Effector memory CD4-positive, alpha-beta T cell (primary cell): ENCODE data around the gene KRTAP12-4.
"Not testable (repeated sequence)": the region's sequence is repeated elsewhere in the genome, so short reads cannot be mapped to it uniquely, and the experiment has no call there.

Experiments used
- DNase-seq, 3 donors: peaks; one replicate each; pipeline ENCODE4 v3.0.0-alpha.2; 2020
- H3K27ac ChIP-seq: 2 replicates; pipeline ENCODE4 v1.7.0; 2013; ENCODE audit warnings: mild to moderate bottlenecking, low read length, moderate library complexity; ENCODE audit not compliant: insufficient read depth, poor library complexity, severe bottlenecking
- H3K27me3 ChIP-seq: replicated peaks from 2 replicates; pipeline ENCODE4 v1.7.0; 2013; ENCODE audit warnings: mild to moderate bottlenecking, low read length; ENCODE audit not compliant: insufficient read depth, control insufficient read depth, poor library complexity, severe bottlenecking
- H3K36me3 ChIP-seq: 2 replicates; pipeline ENCODE4 v1.7.0; 2013; ENCODE audit warnings: mild to moderate bottlenecking, low read length, moderate library complexity; ENCODE audit not compliant: control insufficient read depth, insufficient read depth
- H3K4me1 ChIP-seq: 2 replicates; pipeline ENCODE4 v1.7.0; 2013; ENCODE audit warnings: low read length, mild to moderate bottlenecking; ENCODE audit not compliant: control insufficient read depth, insufficient read depth, poor library complexity, severe bottlenecking
- H3K4me3 ChIP-seq: 2 replicates; pipeline ENCODE4 v1.7.0; 2013; ENCODE audit warnings: low read length, low read depth, mild to moderate bottlenecking; ENCODE audit not compliant: insufficient read depth, poor library complexity, severe bottlenecking
- H3K9me3 ChIP-seq: 2 replicates; pipeline ENCODE4 v1.7.0; 2013; ENCODE audit warnings: mild to moderate bottlenecking, low read length, moderate library complexity; ENCODE audit not compliant: control insufficient read depth

Gene KRTAP12-4

DNA sequence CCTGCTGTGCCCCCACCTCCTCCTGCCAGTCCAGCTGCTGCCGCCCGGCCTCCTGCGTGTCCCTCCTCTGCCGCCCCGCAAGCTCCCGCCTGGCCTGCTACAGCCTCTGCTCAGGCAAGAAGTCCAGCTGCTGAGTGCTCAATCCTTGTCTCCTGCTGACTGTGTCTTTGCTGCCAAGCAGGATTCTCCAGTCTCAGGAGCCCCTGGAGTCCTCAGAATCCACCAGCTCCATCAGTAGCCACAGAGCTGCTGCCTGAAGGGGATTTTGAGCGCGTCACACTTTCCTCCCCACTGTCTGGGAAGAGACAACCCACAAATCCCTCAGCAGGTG lies 7.3 kb downstream of the KRTAP12-4 start:
- Histone ChIP-seq H3K27ac (no peak overlapping the region), H3K36me3 (no peaks in the 10 kb centered on the region), H3K4me1 (no peaks in the 10 kb centered on the region), H3K9me3 (no peaks in the 10 kb centered on the region), H3K4me3 (no peak overlapping the region), H3K27me3 (no peaks in the 10 kb centered on the region)
- DNase-seq, result no peak

DNA sequence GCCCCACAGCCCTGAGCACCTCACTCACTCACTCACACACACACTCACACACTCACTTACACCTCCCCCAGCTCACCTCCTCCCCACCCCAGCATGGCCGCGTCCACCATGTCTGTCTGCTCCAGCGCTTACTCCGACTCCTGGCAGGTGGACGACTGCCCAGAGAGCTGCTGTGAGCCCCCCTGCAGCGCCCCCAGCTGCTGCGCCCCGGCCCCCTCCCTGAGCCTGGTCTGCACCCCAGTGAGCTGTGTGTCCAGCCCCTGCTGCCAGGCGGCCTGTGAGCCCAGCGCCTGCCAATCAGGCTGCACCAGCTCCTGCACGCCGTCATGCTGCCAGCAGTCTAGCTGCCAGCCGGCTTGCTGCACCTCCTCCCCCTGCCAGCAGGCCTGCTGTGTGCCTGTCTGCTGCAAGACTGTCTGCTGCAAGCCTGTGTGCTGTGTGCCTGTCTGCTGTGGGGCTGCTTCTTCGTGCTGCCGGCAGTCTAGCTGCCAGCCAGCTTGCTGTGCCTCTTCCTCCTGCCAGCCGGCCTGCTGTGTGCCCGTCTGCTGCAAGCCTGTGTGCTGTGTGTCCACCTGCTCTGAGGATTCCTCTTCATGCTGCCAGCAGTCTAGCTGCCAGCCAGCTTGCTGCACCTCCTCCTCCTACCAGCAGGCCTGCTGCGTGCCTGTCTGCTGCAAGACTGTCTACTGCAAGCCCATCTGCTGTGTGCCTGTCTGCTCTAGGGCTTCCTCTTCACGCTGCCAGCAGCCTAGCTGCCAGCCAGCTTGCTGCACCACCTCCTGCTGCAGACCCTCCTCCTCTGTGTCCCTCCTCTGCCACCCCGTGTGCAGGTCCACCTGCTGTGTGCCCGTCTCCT lies 7.9 kb downstream of the KRTAP12-4 start, which contains the start of gene KRTAP10-11:
Gene KRTAP10-11, plus strand, starts transcription at position 49 of the 856 bp plus-strand sequence. Its CDS starts 45 bp downstream, at position 94.
- not testable (repeated sequence) for H3K4me1 ChIP-seq, H3K4me3 ChIP-seq, H3K9me3 ChIP-seq, H3K36me3 ChIP-seq, H3K27me3 ChIP-seq, DNase-seq, H3K27ac ChIP-seq

DNA sequence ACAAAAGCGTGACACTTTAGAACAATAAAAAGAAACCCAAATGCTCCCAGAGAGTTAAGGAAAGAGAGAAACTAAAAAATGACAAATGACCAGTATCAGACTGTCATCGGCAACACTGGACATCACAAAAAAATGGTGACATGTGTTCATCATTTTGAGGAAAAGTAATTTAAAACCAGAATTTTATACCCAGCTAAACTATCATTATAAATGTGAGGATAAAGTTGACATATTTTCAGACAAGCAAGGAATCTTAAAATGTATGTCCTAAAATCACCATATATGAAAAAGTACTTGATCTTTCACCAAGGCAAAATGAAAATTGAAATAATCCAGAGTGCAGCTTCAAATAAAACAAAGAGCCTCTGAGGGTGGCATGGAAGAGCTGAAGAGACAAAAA lies 9.6 kb downstream of the KRTAP12-4 start:
- Histone ChIP-seq H3K4me3 (no peak overlapping the region), H3K36me3 (no peaks in the 10 kb centered on the region), H3K27ac (no peak overlapping the region), H3K4me1 (no peaks in the 10 kb centered on the region), H3K27me3 (no peaks in the 10 kb centered on the region), H3K9me3 (no peaks in the 10 kb centered on the region)
- DNase-seq, result no peak

DNA sequence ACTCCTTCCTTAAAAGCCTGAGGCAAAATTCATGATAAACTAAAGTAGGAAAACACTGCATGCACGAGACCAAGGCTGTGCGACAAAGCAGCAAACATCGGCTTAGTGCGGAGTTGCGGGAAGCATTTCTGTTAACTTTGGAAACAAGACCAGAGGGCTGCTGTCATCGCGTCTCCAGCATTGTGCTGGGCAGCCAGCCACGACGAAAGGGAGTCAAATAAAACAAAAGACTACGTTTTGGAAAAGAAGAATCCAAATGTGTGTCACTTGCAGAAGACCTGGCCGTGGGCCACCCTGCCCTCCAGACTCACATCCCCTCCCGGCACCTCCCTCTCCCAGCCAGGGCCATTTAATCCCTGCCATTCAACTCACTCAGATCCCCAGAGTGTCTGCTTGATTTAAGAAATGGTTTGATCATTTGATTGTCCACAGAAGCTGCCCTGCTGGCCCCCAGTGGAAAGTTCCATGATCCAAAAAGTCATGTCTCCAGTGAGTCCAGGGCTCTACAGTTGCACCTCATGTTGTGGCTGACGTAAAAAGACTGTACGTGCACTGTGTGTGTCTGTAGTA lies 10.6 kb downstream of the KRTAP12-4 start:
- no peaks in the 10 kb centered on the region for H3K9me3 ChIP-seq

DNA sequence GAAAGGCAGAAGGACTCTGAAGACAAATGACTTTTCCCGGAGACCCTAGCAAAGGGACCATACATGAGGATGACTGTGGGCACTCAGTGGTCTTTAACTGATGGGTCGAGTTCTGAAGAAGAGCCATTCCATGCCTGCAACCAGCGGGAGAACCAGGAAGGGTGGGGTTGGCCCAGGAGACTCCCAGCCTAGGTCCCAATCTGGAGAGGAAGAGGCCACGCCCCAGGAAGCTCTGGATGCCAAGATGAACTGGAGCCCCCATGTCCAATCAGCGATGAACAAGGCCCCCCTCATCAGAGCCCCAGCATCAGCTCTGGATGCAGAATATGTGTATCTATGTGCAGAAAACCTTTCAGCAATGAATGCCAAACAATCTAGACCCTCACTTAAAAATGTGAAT lies 13.7 kb downstream of the KRTAP12-4 start:
- Histone ChIP-seq H3K27ac (no peak overlapping the region), H3K4me3 (no peak overlapping the region), H3K36me3 (no peaks in the 10 kb centered on the region), H3K27me3 (no peaks in the 10 kb centered on the region), H3K9me3 (no peaks in the 10 kb centered on the region), H3K4me1 (no peaks in the 10 kb centered on the region)
- DNase-seq, result no peak

More for the DNA sequence above, 10.6 kb downstream of the KRTAP12-4 start:
- Histone ChIP-seq H3K27ac (no peak overlapping the region), H3K4me3 (no peak overlapping the region), H3K27me3 (no peaks in the 10 kb centered on the region), H3K36me3 (no peaks in the 10 kb centered on the region), H3K4me1 (no peaks in the 10 kb centered on the region)
- no peak for DNase-seq

DNA sequence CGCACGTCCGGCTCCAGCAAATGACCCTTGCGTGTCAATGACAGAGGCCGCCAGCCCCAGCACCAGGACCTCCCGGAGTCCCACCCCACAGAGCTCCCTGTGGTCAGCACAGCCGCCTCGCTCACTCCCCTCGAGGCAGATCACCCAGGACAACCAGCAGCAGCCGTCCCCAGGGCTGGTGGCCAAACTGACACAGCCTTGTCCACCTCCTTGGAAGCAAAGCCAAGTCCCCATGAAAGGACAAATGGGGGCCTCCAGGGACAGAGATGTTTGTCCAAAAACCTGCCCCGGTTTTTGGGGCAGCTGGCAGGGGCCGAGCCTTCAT lies 15.2 kb downstream of the KRTAP12-4 start:
- no peaks in the 10 kb centered on the region for H3K4me1 ChIP-seq
- no peaks in the 10 kb centered on the region for H3K36me3 ChIP-seq

DNA sequence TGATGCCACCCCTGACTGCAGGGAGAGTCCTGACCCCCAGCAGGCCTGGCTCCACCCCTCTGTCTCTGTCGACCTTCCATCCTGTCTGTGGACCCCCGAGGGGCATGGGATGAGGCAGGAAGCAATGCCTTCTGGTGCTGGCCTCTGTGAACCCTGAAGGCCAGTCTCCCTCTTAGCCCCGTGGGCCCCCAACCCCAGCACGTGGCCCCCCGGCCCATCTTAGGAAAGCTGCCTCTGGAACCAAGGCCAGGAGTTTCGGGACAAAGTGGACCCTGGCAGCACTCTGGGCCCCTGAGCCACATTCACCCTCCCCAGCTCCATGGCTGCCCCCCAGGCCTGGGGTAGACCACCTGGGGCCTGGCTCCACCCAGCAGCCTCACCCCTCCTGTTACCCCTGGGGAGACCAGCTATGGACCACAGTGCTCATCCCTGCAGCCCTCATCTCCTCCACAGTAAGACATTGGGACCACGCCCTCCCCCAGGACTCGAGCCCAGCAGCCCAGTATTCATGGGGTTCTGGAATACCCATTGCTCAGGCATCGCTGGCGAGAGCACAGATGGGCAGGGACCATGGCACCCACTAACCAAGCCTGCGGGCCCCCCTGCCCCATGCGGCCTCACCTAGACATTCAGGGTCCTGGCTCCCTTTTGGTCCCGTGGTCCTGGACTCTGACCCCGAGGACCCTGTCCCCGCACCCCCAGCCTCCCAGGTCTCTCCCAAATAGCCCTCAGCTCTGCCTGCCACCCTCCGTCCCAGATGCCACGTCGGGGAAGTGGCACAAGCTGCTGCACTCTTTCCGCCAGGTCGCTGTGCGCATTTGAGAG lies 15.7 kb downstream of the KRTAP12-4 start:
- not testable (repeated sequence) for H3K4me1 ChIP-seq, H3K9me3 ChIP-seq, DNase-seq, H3K4me3 ChIP-seq, H3K27ac ChIP-seq, H3K27me3 ChIP-seq, H3K36me3 ChIP-seq

More for the DNA sequence above, 15.2 kb downstream of the KRTAP12-4 start:
- H3K27me3 ChIP-seq, result no peaks in the 10 kb centered on the region
- no peak overlapping the region for H3K27ac ChIP-seq
- no peaks in the 10 kb centered on the region for H3K9me3 ChIP-seq
- no peak for DNase-seq
- no peak overlapping the region for H3K4me3 ChIP-seq

DNA sequence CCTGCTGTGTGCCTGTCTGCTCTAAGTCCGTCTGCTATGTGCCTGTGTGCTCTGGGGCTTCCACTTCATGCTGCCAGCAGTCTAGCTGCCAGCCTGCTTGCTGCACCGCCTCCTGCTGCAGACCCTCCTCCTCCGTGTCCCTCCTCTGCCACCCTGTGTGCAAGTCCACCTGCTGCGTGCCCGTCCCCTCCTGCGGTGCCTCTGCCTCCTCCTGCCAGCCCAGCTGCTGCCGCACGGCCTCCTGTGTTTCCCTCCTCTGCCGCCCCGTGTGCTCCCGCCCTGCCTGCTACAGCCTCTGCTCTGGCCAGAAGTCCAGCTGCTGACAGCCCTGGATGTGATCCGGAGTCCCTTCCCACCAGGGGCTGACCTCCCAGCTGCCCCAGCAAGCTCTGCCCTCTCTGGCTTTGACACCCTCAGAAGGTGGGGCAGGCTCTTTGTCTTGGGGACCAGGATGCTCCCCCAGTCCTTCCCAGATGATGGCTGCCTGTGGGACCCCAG lies 16.6 kb downstream of the KRTAP12-4 start:
- DNase-seq, H3K36me3 ChIP-seq, H3K9me3 ChIP-seq, H3K4me3 ChIP-seq, H3K27me3 ChIP-seq, H3K4me1 ChIP-seq, H3K27ac ChIP-seq: not testable (repeated sequence)

DNA sequence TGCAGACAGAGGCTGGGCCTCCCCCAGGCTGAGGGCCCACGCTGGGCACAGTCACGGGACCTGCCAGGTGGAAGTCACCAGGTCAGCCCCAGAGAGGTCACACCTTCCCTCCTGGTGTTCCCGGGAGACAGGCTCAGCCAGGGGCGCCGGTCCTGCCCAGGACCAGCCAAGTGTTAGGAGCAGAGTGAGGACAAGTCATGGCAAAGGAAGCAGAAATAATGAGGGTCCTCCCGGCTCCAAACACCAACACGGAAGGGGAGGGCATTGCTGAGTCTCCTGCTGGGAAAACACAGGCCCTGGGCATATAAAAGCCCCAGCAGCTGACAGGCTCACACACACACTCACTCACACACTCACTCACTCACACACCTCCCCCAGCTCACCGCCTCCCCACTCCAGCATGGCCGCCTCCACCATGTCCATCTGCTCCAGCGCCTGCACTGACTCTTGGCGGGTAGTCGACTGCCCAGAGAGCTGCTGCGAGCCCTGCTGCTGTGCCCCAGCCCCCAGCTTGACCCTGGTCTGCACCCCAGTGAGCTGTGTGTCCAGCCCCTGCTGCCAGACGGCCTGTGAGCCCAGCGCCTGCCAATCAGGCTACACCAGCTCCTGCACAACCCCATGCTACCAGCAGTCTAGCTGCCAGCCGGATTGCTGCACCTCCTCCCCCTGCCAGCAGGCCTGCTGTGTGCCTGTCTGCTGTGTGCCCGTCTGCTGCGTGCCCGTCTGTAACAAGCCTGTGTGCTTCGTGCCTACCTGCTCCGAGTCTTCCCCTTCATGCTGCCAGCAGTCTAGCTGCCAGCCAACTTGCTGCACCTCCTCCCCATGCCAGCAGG lies 17.2 kb downstream of the KRTAP12-4 start, which contains the start of gene KRTAP10-10:
Gene KRTAP10-10, plus strand, starts transcription at position 339 of the 833 bp plus-strand sequence. Its CDS starts 62 bp downstream, at position 401.
- Histone ChIP-seq H3K9me3 (no peaks in the 10 kb centered on the region), H3K27me3 (no peaks in the 10 kb centered on the region), H3K4me3 (no peak within 1 kb of the TSS), H3K4me1 (no peaks in the 10 kb centered on the region), H3K36me3 (no peaks in the 10 kb centered on the region), H3K27ac (no peak within 1 kb of the TSS)
- DNase-seq, result no peak
